Measurements from ENCODE around the gene TOM1L2.
"Not testable (repeated sequence)": the region's sequence is repeated elsewhere in the genome, so short reads cannot be mapped to it uniquely, and the experiment has no call there.

TOM1L2 gene

DNA sequence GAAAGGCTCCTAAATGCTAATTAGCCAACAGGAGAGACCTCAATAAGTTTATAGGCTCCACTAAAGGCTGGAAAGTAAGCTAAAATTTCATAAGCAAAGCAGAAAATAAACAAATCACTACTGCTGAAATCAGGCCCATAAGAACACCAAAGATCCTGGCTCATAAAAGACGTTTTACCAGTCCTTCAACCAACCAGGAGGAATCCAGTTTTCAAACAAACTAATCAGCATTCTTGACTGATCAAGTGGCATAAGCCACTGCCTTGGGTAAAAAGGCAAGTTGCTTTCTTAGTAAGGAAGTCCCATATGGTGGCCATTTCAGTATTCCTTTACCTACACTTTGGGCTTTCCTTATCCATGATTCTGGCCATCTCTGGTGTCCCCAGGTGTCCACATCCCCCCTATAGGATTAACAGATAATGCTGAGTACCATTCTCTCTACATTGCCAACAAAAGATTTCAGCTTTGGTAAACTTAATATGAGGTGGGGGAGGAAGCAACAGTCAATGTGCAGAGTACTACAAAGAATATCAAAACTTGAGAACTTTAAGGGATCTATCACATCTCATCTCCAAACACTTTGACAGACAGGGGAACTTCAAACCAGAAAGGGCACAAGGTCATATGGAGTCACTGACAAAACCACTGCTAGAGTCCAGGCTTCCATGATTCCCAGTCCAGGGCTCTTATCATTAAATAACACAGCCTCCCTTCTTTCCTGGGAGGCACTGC, 1.3 kb downstream of the TOM1L2 start:
- no peak for DNase-seq

DNA sequence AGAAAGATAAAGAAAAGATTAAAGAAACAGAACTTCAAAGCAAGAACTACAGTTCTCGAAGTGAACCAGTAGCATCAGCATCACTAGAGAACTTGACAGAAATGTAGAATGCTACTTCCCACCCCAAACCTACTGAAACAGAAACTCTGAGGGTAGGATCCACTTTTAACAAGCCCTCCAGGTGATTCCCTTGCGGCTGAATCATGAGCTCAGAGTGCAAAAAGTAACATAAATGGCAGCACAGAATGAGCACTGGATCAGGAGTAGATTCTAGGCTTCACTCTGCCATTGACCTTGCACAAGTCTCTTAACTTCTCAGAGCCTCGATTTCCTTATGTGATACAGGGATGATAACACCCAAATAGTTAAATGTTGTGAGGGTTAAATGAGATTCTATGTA, 5.8 kb downstream of the TOM1L2 start:
- no peak for DNase-seq

DNA sequence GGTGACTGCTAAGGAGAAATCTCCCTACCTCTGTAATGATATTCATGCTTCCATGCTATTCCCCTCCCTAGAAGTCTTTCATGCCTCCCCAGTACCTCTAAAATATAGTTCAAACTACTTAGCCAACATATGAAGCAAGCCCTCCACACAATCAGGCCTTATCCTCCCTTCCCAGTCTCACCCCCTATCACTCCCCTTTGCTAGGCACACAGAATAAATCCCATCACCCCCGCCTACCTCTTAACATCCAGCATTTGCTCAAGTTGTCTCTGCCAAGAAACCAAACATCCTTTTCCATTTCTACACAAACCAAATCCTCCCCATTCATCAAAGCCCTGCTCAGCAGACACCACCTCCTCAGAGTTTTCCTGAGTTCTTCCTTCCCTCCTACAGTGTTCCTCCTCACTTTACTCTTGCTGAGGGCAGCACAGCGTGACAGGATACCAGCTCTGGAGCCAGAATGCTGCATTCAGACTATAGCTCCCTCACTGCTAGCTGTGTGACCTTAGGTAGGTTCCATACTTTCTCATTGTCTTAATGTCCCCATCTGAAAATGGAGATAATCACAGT, 7.0 kb downstream of the TOM1L2 start:
- DNase-seq: no peak

DNA sequence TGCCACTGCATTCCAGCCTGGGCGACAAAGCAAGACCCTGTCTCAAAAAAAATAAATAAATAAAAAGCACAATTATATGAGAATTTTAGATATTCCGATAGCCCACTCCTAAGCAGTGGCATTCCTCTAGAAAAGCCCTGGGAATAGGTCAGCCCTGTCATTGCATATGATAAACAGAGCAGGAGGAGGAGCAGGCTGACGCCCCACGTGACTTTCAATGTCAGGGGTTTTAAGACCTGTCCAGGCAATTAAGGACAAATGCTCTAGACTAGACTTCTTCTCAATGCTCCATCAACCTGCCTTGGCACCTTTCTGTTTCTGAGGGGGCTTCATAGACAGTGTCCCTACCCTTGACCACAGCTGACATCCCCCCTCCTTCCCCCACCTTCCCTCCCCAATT, 7.5 kb downstream of the TOM1L2 start:
- no peak for DNase-seq

DNA sequence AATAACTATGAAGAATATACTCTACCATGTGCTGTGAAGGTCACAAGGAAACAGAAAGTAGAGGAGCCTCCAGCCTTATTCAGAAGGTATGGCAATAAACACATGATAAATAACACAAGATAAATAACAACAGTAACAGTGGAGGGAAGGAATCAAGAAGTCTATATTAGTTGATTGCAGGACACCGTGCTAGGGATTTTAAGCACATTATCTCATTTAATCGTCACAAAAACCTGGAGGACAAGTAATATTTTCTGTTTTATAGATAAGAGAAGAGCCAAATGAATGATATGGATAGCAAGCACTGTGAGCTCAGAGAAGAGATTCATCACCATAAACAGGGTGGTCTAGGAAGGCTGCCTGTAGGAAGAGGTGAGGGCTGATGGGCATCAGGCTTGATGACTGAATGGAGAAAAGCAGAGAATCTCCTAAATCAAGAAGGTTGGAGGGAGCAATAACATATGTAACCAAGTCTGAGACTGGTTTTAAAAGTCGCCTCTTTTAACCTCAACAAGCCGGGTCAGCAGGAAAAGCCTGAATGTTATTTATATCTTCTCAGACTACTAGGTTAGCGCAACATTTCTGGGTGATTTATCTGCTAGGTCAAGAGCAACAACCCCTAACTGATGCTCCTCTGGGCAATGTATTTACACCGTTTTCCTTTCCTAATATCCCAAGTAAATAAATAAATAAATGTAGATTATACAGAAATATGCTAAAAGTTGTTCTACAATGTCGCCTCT, 8.3 kb downstream of the TOM1L2 start:
- no peak for DNase-seq

DNA sequence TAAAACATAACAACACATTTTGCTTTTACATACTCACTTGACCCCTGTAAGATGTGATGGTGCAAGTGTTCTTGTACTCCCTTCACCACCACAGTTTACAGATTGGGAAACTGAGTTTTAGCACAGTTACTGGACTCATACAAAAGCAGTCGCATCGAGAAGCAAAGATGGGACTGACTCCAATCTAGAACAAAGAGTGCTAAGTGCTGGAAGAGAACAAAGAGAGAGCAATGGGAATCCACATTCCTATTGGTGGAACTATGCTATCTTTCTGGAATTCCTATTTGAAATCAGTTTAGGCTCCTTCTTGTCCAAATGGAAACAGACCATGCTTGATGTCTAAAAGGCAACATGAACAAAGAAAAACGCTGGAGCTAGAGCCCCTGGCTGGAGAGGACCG, 9.1 kb downstream of the TOM1L2 start:
- no peak for DNase-seq

DNA sequence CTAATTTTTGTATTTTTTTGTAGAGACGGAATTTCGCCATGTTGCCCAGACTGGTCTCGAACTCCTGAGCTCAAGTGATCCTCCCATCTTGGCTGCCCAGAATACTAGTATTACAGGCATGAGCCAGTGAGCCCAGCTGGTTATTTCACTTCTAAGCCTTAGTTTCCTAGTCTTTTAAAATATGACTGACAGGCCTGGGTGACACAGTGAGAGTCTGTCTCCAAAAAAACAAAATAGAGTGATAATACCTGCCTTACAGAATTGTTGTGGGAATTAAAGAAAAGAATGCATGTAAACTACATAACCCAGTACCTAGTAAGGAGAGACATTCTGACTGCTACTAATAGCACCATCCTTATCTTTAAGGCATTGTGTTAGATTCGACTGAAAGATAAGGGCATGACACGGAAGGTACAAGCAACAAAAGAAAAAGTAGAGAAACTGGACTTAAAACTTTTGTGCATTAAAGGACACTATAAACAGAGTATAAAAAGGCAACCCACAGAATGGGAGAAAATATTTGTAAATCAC, 11.6 kb downstream of the TOM1L2 start:
- DNase-seq: no peak

DNA sequence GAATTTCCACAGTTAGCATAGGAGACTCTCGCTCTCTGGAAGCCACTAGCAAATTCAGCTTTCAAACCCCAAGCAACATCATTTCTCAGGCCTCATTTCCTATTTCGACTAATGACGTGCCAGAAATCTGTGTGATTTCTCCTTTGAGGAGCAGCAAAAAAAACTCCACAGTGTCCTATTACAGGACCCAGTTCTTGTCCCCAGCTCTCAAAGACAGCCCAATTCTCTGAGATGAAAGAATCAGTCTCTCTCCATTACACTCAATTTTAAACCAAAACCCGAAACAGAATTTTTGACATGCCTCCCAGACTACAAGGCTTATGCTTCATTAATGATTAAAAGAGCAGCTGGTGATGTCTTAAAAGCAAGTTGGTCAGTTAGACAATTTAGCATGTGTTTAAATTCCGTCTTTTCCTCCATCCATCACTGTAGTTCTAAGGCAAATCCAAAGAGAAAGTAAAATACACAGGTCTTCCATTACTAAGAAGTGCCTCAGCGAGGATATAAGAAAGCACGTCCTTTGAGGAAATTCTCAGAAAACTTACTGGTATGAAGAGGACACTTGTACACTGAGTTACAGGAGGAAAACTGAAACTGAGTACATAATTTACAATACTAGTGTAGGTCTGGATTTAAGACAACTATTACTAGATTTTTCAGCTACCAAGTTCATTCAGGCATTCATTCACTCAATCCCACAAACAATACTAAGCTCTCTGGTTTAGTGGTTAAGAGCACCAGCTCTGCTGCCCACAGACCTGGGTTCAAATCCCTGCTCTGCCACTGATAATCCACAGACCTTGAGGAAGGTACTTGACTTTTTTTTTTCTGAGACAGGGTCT, 12.5 kb downstream of the TOM1L2 start:
- peak; percentile 63 for DNase-seq

DNA sequence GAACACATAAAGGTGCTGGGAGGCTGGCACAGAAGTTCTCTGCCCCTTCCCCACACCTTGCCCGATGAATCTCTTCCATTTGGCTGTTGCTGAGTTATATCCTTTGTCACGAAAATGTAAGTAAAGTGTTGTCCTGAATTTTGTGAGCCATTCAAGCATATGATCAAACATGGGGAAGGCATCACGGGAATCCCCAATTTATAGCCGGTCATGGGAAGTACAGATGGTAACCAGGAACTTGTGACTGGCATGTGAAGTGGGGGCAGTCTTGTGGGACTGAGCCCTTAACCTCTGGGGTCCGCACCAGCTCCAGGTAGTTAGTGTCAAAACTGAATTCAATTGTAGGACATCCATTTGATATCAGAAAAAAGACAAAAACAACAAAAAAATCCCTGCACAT, 13.2 kb downstream of the TOM1L2 start:
- no peak for DNase-seq

DNA sequence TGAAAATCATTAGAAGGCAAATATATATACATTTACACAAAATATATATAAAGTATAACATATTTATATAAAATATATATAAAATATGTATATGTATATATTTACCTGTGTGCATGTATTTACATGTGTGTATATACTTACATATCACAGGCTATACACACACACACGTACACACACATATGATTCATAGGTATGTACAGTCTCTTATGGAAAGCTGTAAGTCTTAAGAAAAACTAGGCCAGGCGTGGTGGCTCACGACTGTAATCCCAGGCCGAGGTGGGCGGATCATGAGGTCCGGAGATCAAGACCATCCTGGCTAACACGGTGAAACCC, 14.7 kb downstream of the TOM1L2 start:
- no peak for DNase-seq

DNA sequence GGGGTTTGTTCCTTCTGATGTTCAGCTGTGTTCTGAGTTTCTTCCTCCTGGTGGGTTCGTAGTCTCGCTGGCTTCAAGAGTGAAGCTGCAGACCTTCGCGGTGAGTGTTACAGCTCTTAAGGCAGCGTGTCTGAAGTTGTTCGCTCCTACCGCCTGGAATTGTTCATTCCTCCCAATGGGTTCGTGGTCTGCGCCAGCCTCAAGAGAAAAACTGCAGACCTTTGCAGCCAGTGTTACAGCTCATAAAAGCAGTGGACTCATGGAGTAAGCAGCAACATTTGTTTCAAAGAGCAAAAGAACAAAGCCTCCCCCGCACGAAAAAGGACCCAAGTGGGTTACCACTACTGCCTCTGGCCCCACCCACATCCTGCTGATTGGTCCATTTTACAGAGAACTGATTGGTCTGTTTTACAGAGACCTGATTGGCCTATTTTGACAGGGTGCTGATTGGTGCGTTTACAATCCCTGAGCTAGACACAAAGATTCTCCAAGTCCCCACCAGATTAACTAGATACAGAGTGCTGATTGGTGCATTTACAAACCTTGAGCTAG, 16.3 kb downstream of the TOM1L2 start:
- not testable (repeated sequence) for DNase-seq

DNA sequence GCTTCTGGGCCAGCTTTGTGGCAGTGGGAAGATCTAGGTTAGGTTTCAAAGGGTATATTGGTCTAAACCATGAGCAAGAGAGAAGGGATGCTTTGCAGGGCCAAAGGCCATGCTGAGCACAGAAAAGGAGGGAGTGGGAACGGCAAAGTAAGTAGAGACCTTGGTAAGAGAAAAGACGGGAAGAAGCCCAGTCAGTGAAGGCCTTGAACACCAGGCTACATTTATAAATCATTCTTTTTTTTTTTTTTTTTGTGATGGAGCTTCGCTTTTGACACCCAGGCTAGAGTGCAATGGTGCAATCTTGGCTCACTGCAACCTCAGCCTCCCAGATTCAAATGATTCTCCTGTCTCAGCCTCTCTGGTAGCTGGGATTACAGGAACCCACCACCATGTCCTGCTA, 18.1 kb downstream of the TOM1L2 start:
- DNase-seq: no peak

DNA sequence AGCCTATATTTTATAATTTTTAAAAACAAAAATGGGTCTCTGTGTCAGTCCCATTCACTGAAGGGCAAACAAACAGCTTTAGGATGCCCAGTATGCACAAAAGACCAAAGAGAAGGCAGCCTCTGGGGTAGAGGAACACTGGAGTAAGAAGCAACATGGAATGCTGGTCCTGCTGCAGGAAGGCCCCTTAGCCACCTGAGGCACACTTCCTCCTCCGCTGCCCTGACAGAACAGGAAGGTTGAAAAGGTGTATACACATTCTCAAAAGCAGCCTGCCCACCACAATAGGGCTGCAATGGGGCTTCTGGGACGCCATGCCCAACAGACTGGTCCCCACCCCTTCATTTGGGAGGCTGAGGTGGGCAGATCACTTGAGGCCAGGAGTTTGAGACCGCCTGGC, 19.5 kb downstream of the TOM1L2 start:
- DNase-seq: no peak

DNA sequence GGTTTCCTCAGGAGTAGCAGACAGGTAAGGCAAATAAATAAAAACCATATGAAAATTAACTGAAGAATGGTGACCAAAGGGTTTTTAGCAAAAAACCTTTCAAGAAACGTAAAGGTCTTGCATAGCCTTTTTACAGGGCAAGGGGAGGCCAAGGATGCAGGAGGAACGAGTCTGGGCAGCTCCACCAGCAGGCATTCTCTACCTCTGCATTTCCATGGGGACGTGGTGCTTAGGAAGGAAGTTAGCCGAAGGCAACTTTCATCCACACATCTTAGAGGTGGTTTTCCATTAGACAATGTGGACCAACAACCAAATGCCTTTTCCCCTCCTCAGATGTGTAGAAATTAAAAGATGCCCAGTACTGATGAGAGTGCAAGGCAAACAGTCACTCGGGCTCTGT, 20.7 kb downstream of the TOM1L2 start:
- DNase-seq: no peak

DNA sequence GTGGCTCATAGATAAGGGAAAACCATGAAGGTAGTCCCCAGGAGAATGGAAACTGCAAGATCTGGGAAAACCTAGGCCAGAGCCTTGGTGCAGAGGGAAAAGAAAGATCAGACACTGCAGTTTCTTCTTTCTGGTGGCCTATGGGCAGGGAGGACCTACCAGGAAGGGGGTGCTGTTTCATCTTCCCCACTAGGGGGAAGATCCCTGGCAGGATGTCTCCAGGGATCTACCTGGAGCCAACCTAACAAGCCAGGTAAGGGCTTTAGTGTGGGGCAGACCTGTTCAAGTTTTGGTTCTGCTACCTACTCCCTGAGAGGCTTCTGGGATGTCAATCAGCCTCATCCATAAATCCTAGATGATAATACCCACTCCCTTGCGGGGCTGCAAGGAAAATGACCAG, 21.4 kb downstream of the TOM1L2 start:
- DNase-seq: no peak

DNA sequence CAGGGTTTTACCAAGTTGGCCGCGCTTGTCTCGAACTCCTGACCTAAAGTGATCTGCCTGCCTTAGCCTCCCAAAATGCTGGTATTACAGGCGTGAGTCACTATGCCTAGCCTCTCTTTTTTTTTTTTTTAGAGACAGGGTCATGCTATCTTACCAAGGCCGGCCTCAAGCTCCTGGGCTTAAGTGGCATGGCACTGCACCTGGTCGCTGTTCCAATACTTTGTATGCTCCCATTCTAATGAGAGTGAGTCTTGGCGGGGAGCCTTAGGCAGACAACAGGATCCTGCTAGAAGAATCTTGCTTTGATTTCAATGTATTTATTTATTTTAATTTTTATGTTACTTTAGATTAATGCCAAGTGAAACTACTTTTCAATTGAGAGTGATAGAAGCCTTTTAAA, 21.9 kb downstream of the TOM1L2 start:
- DNase-seq: no peak

DNA sequence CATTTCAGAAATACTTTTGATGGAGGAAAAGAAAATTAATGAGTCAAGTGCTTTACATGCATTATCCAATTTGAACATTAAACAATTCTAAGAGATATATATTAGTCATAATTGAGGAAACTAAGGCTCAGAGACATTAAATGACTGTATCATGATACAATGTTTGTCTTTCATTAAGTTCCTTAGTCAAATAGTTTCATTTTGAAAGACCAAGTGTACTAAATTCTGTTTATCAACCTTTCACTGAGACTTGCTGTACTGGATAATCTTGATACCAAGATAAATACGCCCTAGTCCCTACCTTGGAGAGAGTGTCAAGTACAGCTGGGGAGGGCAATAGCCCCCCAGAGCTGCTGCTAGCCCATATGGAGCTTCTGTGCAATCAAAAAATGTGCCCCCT, 24.2 kb downstream of the TOM1L2 start:
- DNase-seq: no peak

DNA sequence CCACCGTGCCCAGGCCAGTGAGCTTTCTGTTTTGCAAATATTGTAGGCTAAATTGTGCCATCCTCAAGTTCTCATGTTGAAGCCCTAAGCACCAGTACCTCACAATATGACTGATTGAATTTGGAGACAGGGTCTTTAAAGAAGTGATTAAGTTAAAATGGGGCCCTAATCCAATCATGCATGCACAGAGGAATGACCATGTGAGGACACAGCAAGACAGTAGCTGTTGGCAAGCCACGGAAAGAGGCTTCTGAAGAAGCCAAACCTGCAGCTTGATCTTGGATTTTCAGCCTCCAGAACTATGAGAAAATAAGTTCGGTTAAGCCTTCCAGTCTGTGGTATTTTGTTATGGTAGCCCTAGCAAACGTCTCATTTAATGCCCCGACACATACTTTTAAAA, 24.9 kb downstream of the TOM1L2 start:
- DNase-seq: no peak

DNA sequence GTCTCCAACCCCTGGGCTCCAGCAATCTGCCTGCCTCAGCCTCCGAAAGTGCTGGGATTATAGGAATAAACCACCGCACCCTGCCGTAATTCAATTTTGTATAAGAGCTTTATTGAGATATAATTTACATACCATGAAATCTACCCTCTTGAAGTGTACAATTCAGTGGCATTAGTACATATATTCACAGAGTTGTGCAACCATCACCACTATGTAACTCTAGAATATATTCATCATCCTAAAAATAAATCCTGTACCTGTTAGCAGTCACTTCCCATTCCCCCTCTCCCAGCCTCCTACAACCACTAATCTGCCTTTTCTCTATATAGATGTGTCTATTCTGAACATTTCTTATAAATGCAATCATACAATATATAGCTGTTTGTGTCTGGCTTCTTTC, 26.1 kb downstream of the TOM1L2 start:
- no peak for DNase-seq

DNA sequence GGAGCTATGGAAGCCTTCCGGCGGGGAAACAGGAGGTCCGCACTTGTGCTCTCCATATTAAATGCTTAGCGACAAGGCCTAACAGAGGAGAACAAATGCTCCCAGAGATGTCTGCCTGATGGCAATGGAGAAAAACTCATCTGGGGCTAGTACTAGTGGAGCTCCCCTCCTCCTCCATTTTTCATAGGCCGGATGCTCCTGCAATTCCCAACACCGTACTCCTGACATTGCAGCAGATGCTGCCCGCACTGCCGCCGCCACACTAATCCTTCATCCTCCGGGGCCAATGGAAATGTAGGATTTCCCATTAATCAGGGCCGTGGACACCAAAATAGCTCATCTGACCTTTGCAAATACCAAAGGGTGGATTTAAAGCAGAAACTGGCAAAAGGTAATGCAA, 27.5 kb downstream of the TOM1L2 start:
- no peak for DNase-seq

DNA sequence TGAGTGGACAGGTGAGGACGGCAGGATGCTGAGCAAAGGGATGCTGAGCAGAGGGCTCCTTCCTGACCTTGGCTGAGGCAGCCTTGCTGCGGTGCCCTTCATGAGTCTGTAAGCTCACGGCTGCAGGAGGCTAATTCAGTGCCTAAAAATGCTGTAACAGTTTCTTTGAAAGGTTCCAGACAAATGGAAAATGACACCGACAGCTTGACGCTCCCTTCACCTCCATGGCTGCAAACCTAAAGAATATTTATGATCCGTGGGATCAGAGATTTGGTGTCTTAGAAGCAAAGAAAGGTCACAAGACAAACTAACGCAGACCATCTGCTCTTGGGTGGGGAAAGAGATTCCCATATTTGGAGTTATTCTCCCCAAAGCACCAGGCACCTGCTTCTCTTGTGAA, 28.0 kb downstream of the TOM1L2 start:
- DNase-seq: no peak

DNA sequence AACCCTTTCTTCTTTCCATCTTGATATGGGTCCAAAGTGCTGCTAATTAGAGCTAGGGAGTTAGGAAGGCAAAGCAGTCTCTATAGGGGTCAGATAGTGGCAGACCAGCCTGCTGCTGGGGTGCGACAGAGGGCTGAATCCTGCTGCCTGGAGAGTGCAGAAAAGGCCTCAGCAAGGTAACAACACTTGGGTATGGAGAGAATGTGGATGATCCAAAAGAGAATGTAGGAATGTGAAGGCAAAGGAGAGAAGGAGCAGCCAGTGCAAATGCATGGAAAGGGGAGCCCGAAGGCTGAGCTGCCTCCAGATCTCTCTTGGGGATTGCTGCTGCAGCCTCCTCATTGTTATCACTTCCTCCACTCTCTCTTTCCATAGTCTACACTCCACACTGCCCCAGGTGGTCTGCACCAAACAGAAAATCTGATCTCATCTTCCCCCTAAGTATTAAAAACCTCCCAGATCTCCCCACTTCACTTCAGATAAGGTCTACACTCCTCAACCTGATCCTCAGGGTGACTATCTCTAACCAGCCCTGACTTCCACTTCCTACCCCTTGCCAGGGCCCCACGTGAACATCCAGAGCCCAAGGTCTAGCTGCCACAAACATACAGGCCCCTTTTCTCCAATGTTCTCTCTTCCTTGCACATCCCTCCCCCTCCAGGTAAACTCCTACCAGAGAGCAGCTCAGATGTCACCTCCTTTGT, 28.8 kb downstream of the TOM1L2 start:
- no peak for DNase-seq
